ENCODE measurements around the gene PRADC1. TPM values are rescaled to one million over a fixed set of nuclear protein-coding genes. Genes with fewer than 3 reads are reported as not detected.

Gene PRADC1
- total RNA-seq, 1 experiment from 2014 or later, result 18.6 TPM

GRCh38 chr2:73197579-73197978 is 35.5 kb downstream of the PRADC1 start:
- Histone ChIP-seq H3K36me3 (ENCODE audit: control insufficient read depth, insufficient read depth, low read length) (no peaks in the 10 kb centered on the region), H3K4me1 (ENCODE audit: control insufficient read depth, insufficient read depth, low read length) (peaks cover 4% of the 10 kb centered on the region; the same call in 1 of the 2 replicates), H3K27ac (ENCODE audit: low read length) (no peak overlapping the region), H3K4me3 (ENCODE audit: low read depth in 2 of 2, low read length in 2 of 2) (no peak overlapping the region), H3K27me3 (ENCODE audit: control insufficient read depth, insufficient read depth, low read length) (peaks cover 11% of the 10 kb centered on the region), H3K9me3 (ENCODE audit: control insufficient read depth, insufficient read depth, low read depth, low read length) (no peaks in the 10 kb centered on the region)
- TF ChIP-seq TCF7L2 (IDR thresholded peaks at IDR 0.05; ENCODE audit: low read depth, low read length) (no peak), CTCF (IDR thresholded peaks at IDR 0.05) (no peak), POLR2AphosphoS5 (IDR thresholded peaks at IDR 0.05; ENCODE audit: low read depth, low read length) (no peak), REST (IDR thresholded peaks at IDR 0.05; ENCODE audit: insufficient read depth in 1 of 2, low read depth in 2 of 2, low read length in 1 of 2) (no peak), SIN3A (IDR thresholded peaks at IDR 0.05; ENCODE audit: borderline replicate concordance, insufficient read depth, low read depth, low read length) (no peak)
- CTCF ChIA-PET, result no interaction called here
- no peak for DNase-seq (ENCODE audit: low read depth, low spot score)
- in situ Hi-C loops (cut with HindIII; ENCODE audit: low pct_unique_long_range_greater_than_20kb, low sequenced_read_pairs) (no loop called here), intact Hi-C loops (cut with micrococcal nuclease; ENCODE audit: unreplicated experiment) (no loop called here)
- POLR2A ChIA-PET, result no interaction called here
- no TSS peak for BruUV-seq (replicated peaks)
- ATAC-seq, result no peak

GRCh38 chr2:73187549-73187948 is 45.5 kb downstream of the PRADC1 start:
- in situ Hi-C loops (cut with HindIII; ENCODE audit: low pct_unique_long_range_greater_than_20kb, low sequenced_read_pairs) (no loop called here), intact Hi-C loops (cut with micrococcal nuclease; ENCODE audit: unreplicated experiment) (no loop called here)
- Histone ChIP-seq H3K27me3 (ENCODE audit: control insufficient read depth, insufficient read depth, low read length) (peaks cover 9% of the 10 kb centered on the region), H3K27ac (ENCODE audit: low read length) (no peak overlapping the region), H3K4me3 (ENCODE audit: low read depth in 2 of 2, low read length in 2 of 2) (no peak overlapping the region), H3K36me3 (ENCODE audit: control insufficient read depth, insufficient read depth, low read length) (no peaks in the 10 kb centered on the region), H3K9me3 (ENCODE audit: control insufficient read depth, insufficient read depth, low read depth, low read length) (no peaks in the 10 kb centered on the region), H3K4me1 (ENCODE audit: control insufficient read depth, insufficient read depth, low read length) (no peaks in the 10 kb centered on the region)
- POLR2A ChIA-PET, result no interaction called here
- TF ChIP-seq POLR2AphosphoS5 (IDR thresholded peaks at IDR 0.05; ENCODE audit: low read depth, low read length) (no peak), REST (IDR thresholded peaks at IDR 0.05; ENCODE audit: insufficient read depth in 1 of 2, low read depth in 2 of 2, low read length in 1 of 2) (no peak), CTCF (IDR thresholded peaks at IDR 0.05) (no peak), SIN3A (IDR thresholded peaks at IDR 0.05; ENCODE audit: borderline replicate concordance, insufficient read depth, low read depth, low read length) (no peak), TCF7L2 (IDR thresholded peaks at IDR 0.05; ENCODE audit: low read depth, low read length) (no peak)
- CTCF ChIA-PET, result interaction anchor here (1.7 kb wide), 1 partner anchor 10 kb away, joined by 8 read pairs; no protein-coding TSS in a partner anchor
- ATAC-seq, result no peak
- no TSS peak for BruUV-seq (replicated peaks)
- no peak for DNase-seq (ENCODE audit: low read depth, low spot score)
